Hepatocyte (in vitro differentiated cells): Measurements from ENCODE around the gene TSPAN15. TPM values are rescaled to one million over a fixed set of nuclear protein-coding genes. Genes with fewer than 3 reads are reported as not detected.

Source experiments
- DNase-seq: peaks from one replicate; pipeline ENCODE4 v3.0.0-alpha.2; 2016; ENCODE audit warnings: low spot score
- H2AFZ ChIP-seq: fragments of 200-600 bp; sonication (generic); 2 replicates; pipeline ENCODE4 v1.6.0; 2016; ENCODE audit warnings: antibody characterized with exemption, mild to moderate bottlenecking
- H3K27ac ChIP-seq: fragments of 200-600 bp; sonication (generic); 2 replicates; pipeline ENCODE4 v1.5.1; 2016; ENCODE audit warnings: mild to moderate bottlenecking
- H3K27me3 ChIP-seq: fragments of 200-600 bp; sonication (generic); 2 replicates; pipeline ENCODE4 v1.6.1; 2016
- H3K36me3 ChIP-seq: fragments of 200-600 bp; sonication (generic); replicated peaks from 2 replicates; pipeline ENCODE4 v1.5.1; 2016; ENCODE audit warnings: low read depth; ENCODE audit not compliant: insufficient read depth
- H3K4me1 ChIP-seq: fragments of 200-600 bp; sonication (generic); 2 replicates; pipeline ENCODE4 v1.5.1; 2016; ENCODE audit warnings: mild to moderate bottlenecking, moderate library complexity; ENCODE audit not compliant: insufficient read depth
- H3K4me2 ChIP-seq: fragments of 200-600 bp; sonication (generic); 2 replicates; pipeline ENCODE4 v1.6.0; 2016
- H3K4me3 ChIP-seq: fragments of 200-600 bp; sonication (generic); 2 replicates; pipeline ENCODE4 v1.5.1; 2016; ENCODE audit warnings: mild to moderate bottlenecking
- H3K79me2 ChIP-seq: fragments of 200-600 bp; sonication (generic); 2 replicates; pipeline ENCODE4 v1.6.0; 2017; ENCODE audit warnings: mild to moderate bottlenecking
- H3K9me2 ChIP-seq: fragments of 200-600 bp; sonication (generic); replicated peaks from 2 replicates; pipeline ENCODE4 v1.6.0; 2017; ENCODE audit warnings: mild to moderate bottlenecking; ENCODE audit not compliant: insufficient read depth
- H3K9me3 ChIP-seq: fragments of 200-600 bp; sonication (generic); 2 replicates; pipeline ENCODE4 v1.5.1; 2016; ENCODE audit warnings: low read depth, mild to moderate bottlenecking
- H4K20me1 ChIP-seq: fragments of 200-600 bp; sonication (generic); 2 replicates; pipeline ENCODE4 v1.6.0; 2016; ENCODE audit warnings: mild to moderate bottlenecking; ENCODE audit not compliant: insufficient read depth, poor library complexity, severe bottlenecking
- CTCF ChIP-seq: fragments of 200-600 bp; sonication (generic); IDR thresholded peaks from 2 replicates; pipeline ENCODE4 v1.5.1; 2016; ENCODE audit warnings: antibody characterized with exemption, mild to moderate bottlenecking; ENCODE audit not compliant: poor library complexity
- EZH2 ChIP-seq: fragments of 200-600 bp; sonication (generic); IDR thresholded peaks from 2 replicates; pipeline ENCODE4 v1.6.1; 2016; ENCODE audit warnings: antibody characterized with exemption, mild to moderate bottlenecking, borderline replicate concordance
- EZH2phosphoT487 ChIP-seq: fragments of 200-600 bp; sonication (generic); IDR thresholded peaks from one replicate; pipeline ENCODE4 v1.6.1; 2018; ENCODE audit warnings: antibody characterized with exemption, mild to moderate bottlenecking, low read depth, moderate library complexity; ENCODE audit not compliant: unreplicated experiment, severe bottlenecking
- WGBS: methylation state at CpG from one replicate; pipeline ENCODE4 v1.1.6; 2016; ENCODE audit warnings: low lambda C conversion rate; ENCODE audit errors: missing lambda C conversion rate; 5-methylcytosine and 5-hydroxymethylcytosine counted together
- polyA plus RNA-seq: library from polyadenylated mRNA; unstranded; fragments of >200 nt; fragmentation: Nextera tagmentation; extraction: Ambion mirVana; gene quantifications from 2 replicates; pipeline ENCODE4 v1.2.1, GENCODE V29; 2016
- total RNA-seq: library from RNA; depleted of rRNA; stranded (reverse); fragments of >200 nt; gene quantifications from 2 replicates; pipeline ENCODE4 v1.2.3, GENCODE V29; 2014

Gene TSPAN15
- total and polyA plus RNA-seq, 2 experiments from 2014 or later: 29.0 to 66.4 TPM

GRCh38 chr10:69410487-69410886, 40.8 kb upstream of the TSPAN15 start:
- H3K27me3 ChIP-seq: no peaks in the 10 kb centered on the region
- no peak for DNase-seq
- H3K9me3 ChIP-seq: no peaks in the 10 kb centered on the region
- H3K9me2 ChIP-seq: no peaks in the 10 kb centered on the region
- H3K36me3 ChIP-seq: no peaks in the 10 kb centered on the region
- no peak overlapping the region for H3K4me3 ChIP-seq
- peak overlapping the region; percentile 69 for H3K27ac ChIP-seq
- no peaks in the 10 kb centered on the region for H4K20me1 ChIP-seq
- no peak overlapping the region for H2AFZ ChIP-seq
- no peak for TF ChIP-seq EZH2
- no peak for TF ChIP-seq EZH2phosphoT487
- no peak for TF ChIP-seq CTCF
- no peak overlapping the region for H3K4me2 ChIP-seq
- WGBS: 90% methylated on average over 10 of the region's 10 CpGs
- peaks cover 10% of the 10 kb centered on the region for H3K4me1 ChIP-seq
- no peaks in the 10 kb centered on the region for H3K79me2 ChIP-seq

- H3K4me3 ChIP-seq: no peak overlapping the region
- no peak overlapping the region for H2AFZ ChIP-seq
- peak overlapping the region; percentile 69 for H3K27ac ChIP-seq
- no peaks in the 10 kb centered on the region for H3K36me3 ChIP-seq
- no peaks in the 10 kb centered on the region for H3K27me3 ChIP-seq
- no peak overlapping the region for H3K4me2 ChIP-seq
- no peaks in the 10 kb centered on the region for H3K9me3 ChIP-seq
- H3K79me2 ChIP-seq: no peaks in the 10 kb centered on the region
- TF ChIP-seq CTCF (no peak), EZH2 (no peak), EZH2phosphoT487 (no peak)
- H3K9me2 ChIP-seq: no peaks in the 10 kb centered on the region
- peaks cover 10% of the 10 kb centered on the region for H3K4me1 ChIP-seq
- 43% methylated on average over 4 of the region's 4 CpGs for WGBS
- no peak for DNase-seq
- no peaks in the 10 kb centered on the region for H4K20me1 ChIP-seq
Measured at GRCh38 chr10:69411476-69411875, 39.8 kb upstream of the TSPAN15 start.

GRCh38 chr10:69412232-69412790, 39.0 kb upstream of the TSPAN15 start:
- Histone ChIP-seq H3K36me3 (no peaks in the 10 kb centered on the region), H3K4me1 (peaks cover 10% of the 10 kb centered on the region), H3K9me2 (no peaks in the 10 kb centered on the region), H3K4me3 (no peak overlapping the region), H3K4me2 (no peak overlapping the region), H2AFZ (no peak overlapping the region), H3K79me2 (no peaks in the 10 kb centered on the region), H3K9me3 (no peaks in the 10 kb centered on the region), H3K27me3 (no peaks in the 10 kb centered on the region), H4K20me1 (no peaks in the 10 kb centered on the region), H3K27ac (no peak overlapping the region)
- 87% methylated on average over 3 of the region's 3 CpGs for WGBS
- TF ChIP-seq CTCF (no peak), EZH2 (no peak), EZH2phosphoT487 (no peak)
- no peak for DNase-seq
